ENCODE results near the gene ZNF81.
"Not testable (repeated sequence)": the region's sequence is repeated elsewhere in the genome, so short reads cannot be mapped to it uniquely, and the experiment has no call there.

ZNF81 gene

DNA sequence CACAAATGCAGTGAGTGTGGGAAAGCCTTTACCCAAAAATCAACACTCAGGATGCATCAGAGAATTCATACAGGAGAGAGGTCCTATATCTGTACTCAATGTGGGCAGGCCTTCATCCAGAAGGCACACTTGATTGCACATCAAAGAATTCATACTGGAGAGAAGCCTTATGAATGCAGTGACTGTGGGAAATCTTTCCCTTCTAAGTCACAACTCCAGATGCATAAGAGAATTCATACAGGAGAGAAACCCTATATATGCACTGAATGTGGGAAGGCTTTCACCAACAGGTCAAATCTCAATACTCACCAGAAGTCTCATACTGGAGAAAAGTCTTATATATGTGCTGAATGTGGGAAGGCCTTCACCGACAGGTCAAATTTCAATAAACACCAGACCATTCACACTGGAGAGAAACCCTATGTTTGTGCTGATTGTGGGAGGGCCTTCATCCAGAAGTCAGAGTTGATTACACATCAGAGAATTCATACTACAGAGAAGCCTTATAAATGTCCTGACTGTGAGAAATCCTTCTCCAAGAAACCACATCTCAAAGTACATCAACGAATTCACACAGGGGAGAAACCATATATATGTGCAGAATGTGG, 79.3 kb downstream of the ZNF81 start:
- no peaks in the 10 kb centered on the region for H3K79me2 ChIP-seq (ENCODE audit: insufficient read depth, low read length)
- H3K4me3 ChIP-seq (ENCODE audit: low read depth, low read length, poor library complexity, severe bottlenecking): no peak overlapping the region
- no peaks in the 10 kb centered on the region for H3K27me3 ChIP-seq (ENCODE audit: insufficient read depth, low read length)
- TF ChIP-seq, protein P1, sequence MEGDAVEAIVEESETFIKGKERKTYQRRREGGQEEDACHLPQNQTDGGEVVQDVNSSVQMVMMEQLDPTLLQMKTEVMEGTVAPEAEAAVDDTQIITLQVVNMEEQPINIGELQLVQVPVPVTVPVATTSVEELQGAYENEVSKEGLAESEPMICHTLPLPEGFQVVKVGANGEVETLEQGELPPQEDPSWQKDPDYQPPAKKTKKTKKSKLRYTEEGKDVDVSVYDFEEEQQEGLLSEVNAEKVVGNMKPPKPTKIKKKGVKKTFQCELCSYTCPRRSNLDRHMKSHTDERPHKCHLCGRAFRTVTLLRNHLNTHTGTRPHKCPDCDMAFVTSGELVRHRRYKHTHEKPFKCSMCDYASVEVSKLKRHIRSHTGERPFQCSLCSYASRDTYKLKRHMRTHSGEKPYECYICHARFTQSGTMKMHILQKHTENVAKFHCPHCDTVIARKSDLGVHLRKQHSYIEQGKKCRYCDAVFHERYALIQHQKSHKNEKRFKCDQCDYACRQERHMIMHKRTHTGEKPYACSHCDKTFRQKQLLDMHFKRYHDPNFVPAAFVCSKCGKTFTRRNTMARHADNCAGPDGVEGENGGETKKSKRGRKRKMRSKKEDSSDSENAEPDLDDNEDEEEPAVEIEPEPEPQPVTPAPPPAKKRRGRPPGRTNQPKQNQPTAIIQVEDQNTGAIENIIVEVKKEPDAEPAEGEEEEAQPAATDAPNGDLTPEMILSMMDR (IDR thresholded peaks at IDR 0.05; ENCODE audit: low read length): no peak
- TF ChIP-seq EZH2 (IDR thresholded peaks at IDR 0.05; ENCODE audit: borderline replicate concordance, low read length): no peak
- no peaks in the 10 kb centered on the region for H3K9me2 ChIP-seq (ENCODE audit: low read depth, low read length)
- no peak overlapping the region for H3K4me2 ChIP-seq (ENCODE audit: low read length)
- no peak overlapping the region for H3K27ac ChIP-seq (ENCODE audit: low read depth, low read length, poor library complexity, severe bottlenecking)
- H4K20me1 ChIP-seq (ENCODE audit: insufficient read depth, low read length): no peaks in the 10 kb centered on the region
- no peaks in the 10 kb centered on the region for H3F3A ChIP-seq (ENCODE audit: insufficient read depth, low read length)
- no peaks in the 10 kb centered on the region for H3K4me1 ChIP-seq (ENCODE audit: insufficient read depth, low read length, severe bottlenecking)
- H3K36me3 ChIP-seq (ENCODE audit: insufficient read depth, low read length): peaks cover 8% of the 10 kb centered on the region; the same call in 1 of the 2 replicates
- H3K9me3 ChIP-seq (ENCODE audit: low read length): no peaks in the 10 kb centered on the region; the same call in 1 of the 2 replicates
- no peak overlapping the region for H2AFZ ChIP-seq (ENCODE audit: low read length)
- no peak overlapping the region for H3K9ac ChIP-seq (ENCODE audit: low read length)

- Histone ChIP-seq H3K9me2 (ENCODE audit: low read depth, low read length) (no peaks in the 10 kb centered on the region), H2AFZ (ENCODE audit: low read length) (no peak overlapping the region), H3K9ac (ENCODE audit: low read length) (no peak overlapping the region), H3F3A (ENCODE audit: insufficient read depth, low read length) (no peaks in the 10 kb centered on the region), H3K4me2 (ENCODE audit: low read length) (no peak overlapping the region), H3K27ac (ENCODE audit: low read depth, low read length, poor library complexity, severe bottlenecking) (no peak overlapping the region), H3K27me3 (ENCODE audit: insufficient read depth, low read length) (no peaks in the 10 kb centered on the region), H3K79me2 (ENCODE audit: insufficient read depth, low read length) (no peaks in the 10 kb centered on the region), H4K20me1 (ENCODE audit: insufficient read depth, low read length) (no peaks in the 10 kb centered on the region), H3K9me3 (ENCODE audit: low read length) (no peaks in the 10 kb centered on the region; the same call in 1 of the 2 replicates), H3K36me3 (ENCODE audit: insufficient read depth, low read length) (peaks cover 8% of the 10 kb centered on the region; the same call in 1 of the 2 replicates), H3K4me3 (ENCODE audit: low read depth, low read length, poor library complexity, severe bottlenecking) (no peak overlapping the region), H3K4me1 (ENCODE audit: insufficient read depth, low read length, severe bottlenecking) (no peaks in the 10 kb centered on the region)
- TF ChIP-seq, protein P1 (IDR thresholded peaks at IDR 0.05; ENCODE audit: low read length): no peak
- TF ChIP-seq EZH2 (IDR thresholded peaks at IDR 0.05; ENCODE audit: borderline replicate concordance, low read length): no peak
Measured at GRCh38 chrX:47918274-47918673, 81.6 kb downstream of the ZNF81 start.

DNA sequence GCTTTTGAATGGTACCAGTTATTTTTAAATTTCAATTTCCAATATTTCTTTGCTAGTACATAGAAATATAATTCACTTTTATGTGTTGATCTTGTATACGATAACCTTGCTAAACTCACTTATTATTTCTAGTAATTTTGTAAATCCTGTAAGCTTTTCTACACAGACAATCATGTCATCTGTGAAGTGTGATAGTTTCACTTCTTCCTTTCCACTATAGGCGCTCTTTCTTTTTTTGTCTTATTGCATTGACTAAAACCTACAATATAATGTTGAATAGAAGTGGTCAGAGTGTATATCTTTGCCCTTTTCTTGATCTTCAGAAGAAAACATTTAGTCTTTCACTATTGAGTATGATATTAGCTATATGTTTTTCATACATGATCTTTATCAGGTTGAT, 90.5 kb downstream of the ZNF81 start:
- Histone ChIP-seq H4K20me1 (ENCODE audit: insufficient read depth, low read length) (no peaks in the 10 kb centered on the region), H3K27me3 (ENCODE audit: insufficient read depth, low read length) (no peaks in the 10 kb centered on the region), H3K4me1 (ENCODE audit: insufficient read depth, low read length, severe bottlenecking) (no peaks in the 10 kb centered on the region), H3F3A (ENCODE audit: insufficient read depth, low read length) (no peaks in the 10 kb centered on the region), H3K9me3 (ENCODE audit: low read length) (no peaks in the 10 kb centered on the region), H3K9me2 (ENCODE audit: low read depth, low read length) (no peaks in the 10 kb centered on the region), H3K9ac (ENCODE audit: low read length) (no peak overlapping the region), H3K79me2 (ENCODE audit: insufficient read depth, low read length) (no peaks in the 10 kb centered on the region), H3K36me3 (ENCODE audit: insufficient read depth, low read length) (no peaks in the 10 kb centered on the region), H2AFZ (ENCODE audit: low read length) (no peak overlapping the region), H3K27ac (ENCODE audit: low read depth, low read length, poor library complexity, severe bottlenecking) (no peak overlapping the region), H3K4me3 (ENCODE audit: low read depth, low read length, poor library complexity, severe bottlenecking) (no peak overlapping the region), H3K4me2 (ENCODE audit: low read length) (no peak overlapping the region)
- TF ChIP-seq, protein P1 (IDR thresholded peaks at IDR 0.05; ENCODE audit: low read length): no peak
- TF ChIP-seq EZH2 (IDR thresholded peaks at IDR 0.05; ENCODE audit: borderline replicate concordance, low read length): no peak

DNA sequence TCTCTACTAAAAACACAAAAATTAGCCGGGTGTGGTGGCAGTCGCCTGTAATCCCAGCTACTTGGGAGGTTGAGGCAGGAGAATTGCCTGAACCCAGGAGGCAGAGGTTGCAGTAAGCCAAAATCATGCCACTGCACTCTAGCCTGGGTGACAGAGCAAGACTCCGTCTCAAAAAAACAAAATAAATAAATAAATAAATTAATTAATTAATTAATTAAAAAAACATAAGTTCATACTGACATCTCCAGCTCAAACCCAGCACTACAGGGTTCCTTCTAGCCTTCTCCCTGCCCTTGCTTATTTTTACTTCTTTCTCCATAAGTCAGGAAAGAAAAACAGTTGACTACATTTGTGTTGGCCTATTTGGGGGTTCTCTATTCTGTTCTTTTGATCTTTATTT, 95.3 kb downstream of the ZNF81 start:
- not testable (repeated sequence) for H2AFZ ChIP-seq (ENCODE audit: low read length); H3K27ac ChIP-seq (ENCODE audit: low read depth, low read length, poor library complexity, severe bottlenecking); H4K20me1 ChIP-seq (ENCODE audit: insufficient read depth, low read length); H3K9me2 ChIP-seq (ENCODE audit: low read depth, low read length); H3K4me3 ChIP-seq (ENCODE audit: low read depth, low read length, poor library complexity, severe bottlenecking); H3K9me3 ChIP-seq (ENCODE audit: low read length); H3F3A ChIP-seq (ENCODE audit: insufficient read depth, low read length); H3K9ac ChIP-seq (ENCODE audit: low read length); H3K4me2 ChIP-seq (ENCODE audit: low read length); H3K36me3 ChIP-seq (ENCODE audit: insufficient read depth, low read length); H3K79me2 ChIP-seq (ENCODE audit: insufficient read depth, low read length); H3K27me3 ChIP-seq (ENCODE audit: insufficient read depth, low read length)
- H3K4me1 ChIP-seq (ENCODE audit: insufficient read depth, low read length, severe bottlenecking): peaks cover 17% of the 10 kb centered on the region
